IMR-90 (cell line): ENCODE data around the gene NDUFAB1. TPM values are rescaled to one million over a fixed set of nuclear protein-coding genes. Genes with fewer than 3 reads are reported as not detected.

Source experiments
- ATAC-seq: fragments of 200-7000 bp; cut with Tn5 transposase; 2 replicates; pipeline ENCODE4 v1.9.1; 2020; ENCODE audit warnings: low read depth, mild to moderate bottlenecking, moderate library complexity
- BruUV-seq: library from RNA; stranded (reverse); fragments of 400-500 nt; replicated peaks from 2 replicates; lab custom pipeline; 2021; lab: Mats Ljungman, UMichigan
- CTCF ChIA-PET: fragments of 300-600 bp; formaldehyde crosslinking; extraction: SDS; loops from one replicate; lab custom pipeline; 2021; ENCODE audit warnings: antibody characterized with exemption; lab: Yijun Ruan, JAX
- POLR2A ChIA-PET: fragments of 300-600 bp; sonication (Branson Sonifier 250); formaldehyde crosslinking; loops from one replicate; lab custom pipeline; 2022; ENCODE audit warnings: antibody characterized with exemption; ENCODE audit not compliant: unreplicated experiment; lab: Charles Lee
- DNase-seq: peaks from one replicate; pipeline ENCODE4 v3.0.0; 2013
- H2AFZ ChIP-seq: replicated peaks from 2 replicates; pipeline ENCODE3; 2013; ENCODE audit warnings: low read length, mild to moderate bottlenecking; ENCODE audit not compliant: poor library complexity
- H2AK5ac ChIP-seq: 2 replicates; pipeline ENCODE4 v1.6.1; 2013; ENCODE audit warnings: low read depth, low read length, inconsistent platforms
- H2AK9ac ChIP-seq: replicated peaks from 2 replicates; pipeline ENCODE3; 2013; ENCODE audit warnings: mild to moderate bottlenecking, low read depth, low read length, moderate library complexity; ENCODE audit not compliant: poor library complexity
- H2BK120ac ChIP-seq: 2 replicates; pipeline ENCODE4 v1.6.1; 2013; ENCODE audit warnings: low read depth, low read length, inconsistent platforms
- H2BK15ac ChIP-seq: 3 replicates; pipeline ENCODE4 v1.6.1; 2013; ENCODE audit warnings: low read depth, low read length, inconsistent platforms
- H2BK20ac ChIP-seq: 2 replicates; pipeline ENCODE4 v1.6.1; 2013; ENCODE audit warnings: low read depth, mild to moderate bottlenecking, inconsistent platforms, low read length, moderate library complexity
- H2BK5ac ChIP-seq: 2 replicates; pipeline ENCODE4 v1.6.1; 2013; ENCODE audit warnings: mild to moderate bottlenecking, low read depth, low read length, inconsistent platforms; ENCODE audit not compliant: poor library complexity, severe bottlenecking
- H3K14ac ChIP-seq: replicated peaks from 2 replicates; pipeline ENCODE4 v1.6.1; 2013; ENCODE audit warnings: low read depth, low read length, inconsistent platforms
- H3K18ac ChIP-seq: 2 replicates; pipeline ENCODE4 v1.6.1; 2013; ENCODE audit warnings: low read depth, low read length, control low read depth
- H3K23ac ChIP-seq: 2 replicates; pipeline ENCODE4 v1.6.1; 2013; ENCODE audit warnings: low read depth, low read length, inconsistent platforms
- H3K27ac ChIP-seq: 2 replicates; pipeline ENCODE4 v1.5.1; 2013; ENCODE audit warnings: mild to moderate bottlenecking, control low read depth, low read length; ENCODE audit not compliant: insufficient read depth
- H3K27me3 ChIP-seq: 2 replicates; pipeline ENCODE4 v1.6.1; 2013; ENCODE audit warnings: low read length; ENCODE audit not compliant: control insufficient read depth, insufficient read depth
- H3K36me3 ChIP-seq: 2 replicates; pipeline ENCODE4 v1.6.1; 2013; ENCODE audit warnings: low read length, mixed read lengths; ENCODE audit not compliant: control insufficient read depth, insufficient read depth
- H3K4ac ChIP-seq: 2 replicates; pipeline ENCODE4 v1.6.1; 2013; ENCODE audit warnings: low read depth, low read length, inconsistent platforms
- H3K4me1 ChIP-seq: 2 replicates; pipeline ENCODE4 v1.6.1; 2013; ENCODE audit warnings: low read length, mixed read lengths; ENCODE audit not compliant: control insufficient read depth, insufficient read depth
- H3K4me2 ChIP-seq: 2 replicates; pipeline ENCODE4 v1.6.1; 2013; ENCODE audit warnings: low read depth, mild to moderate bottlenecking, control low read depth, low read length, moderate library complexity
- H3K4me3 ChIP-seq: 2 replicates; pipeline ENCODE4 v1.5.1; 2013; ENCODE audit warnings: low read depth, mild to moderate bottlenecking, control low read depth, low read length, moderate library complexity; ENCODE audit not compliant: insufficient read depth
- H3K56ac ChIP-seq: 2 replicates; pipeline ENCODE4 v1.6.1; 2013; ENCODE audit warnings: low read length, inconsistent platforms; ENCODE audit not compliant: insufficient read depth; ENCODE audit errors: extremely low read depth
- H3K79me1 ChIP-seq, 2 experiments: 2 replicates each; pipeline ENCODE4 v1.6.1; 2013; ENCODE audit warnings: low read length in 2 of 2, inconsistent platforms in 1 of 2, low read depth in 1 of 2
- H3K9ac ChIP-seq: 2 replicates; pipeline ENCODE4 v1.6.1; 2013; ENCODE audit warnings: low read depth, low read length, control low read depth
- H3K9me1 ChIP-seq: 2 replicates; pipeline ENCODE4 v1.6.1; 2013; ENCODE audit warnings: low read length, inconsistent platforms; ENCODE audit not compliant: insufficient read depth
- H3K9me3 ChIP-seq: 2 replicates; pipeline ENCODE4 v1.6.1; 2013; ENCODE audit warnings: low read length; ENCODE audit not compliant: control insufficient read depth, insufficient read depth
- H4K20me1 ChIP-seq: 2 replicates; pipeline ENCODE4 v1.6.1; 2013; ENCODE audit warnings: low read length, inconsistent platforms; ENCODE audit not compliant: insufficient read depth
- H4K5ac ChIP-seq: 2 replicates; pipeline ENCODE4 v1.6.1; 2013; ENCODE audit warnings: mild to moderate bottlenecking, low read depth, low read length, control low read depth
- H4K8ac ChIP-seq, 2 experiments: 2 replicates each; pipeline ENCODE4 v1.6.1; 2013; ENCODE audit warnings: low read depth in 2 of 2, low read length in 2 of 2, control low read depth in 1 of 2, inconsistent platforms in 1 of 2
- H4K91ac ChIP-seq: 2 replicates; pipeline ENCODE4 v1.6.1; 2013; ENCODE audit warnings: low read depth, low read length, inconsistent platforms; ENCODE audit not compliant: insufficient read depth
- BHLHE40 ChIP-seq: fragments of 150-350 bp; IDR thresholded peaks from 2 replicates; pipeline ENCODE4 v1.6.1; 2016; ENCODE audit warnings: mild to moderate bottlenecking, low read depth, low read length
- CTCF ChIP-seq: conservative IDR thresholded peaks from 2 replicates; pipeline ENCODE4 v1.5.1; 2012; ENCODE audit warnings: mild to moderate bottlenecking, low read depth, low read length, improper control_type of control experiment
- MAZ ChIP-seq: IDR thresholded peaks from 2 replicates; pipeline ENCODE4 v1.6.1; 2012; ENCODE audit warnings: low read depth, mild to moderate bottlenecking, low read length, improper control_type of control experiment, moderate library complexity, borderline replicate concordance
- MXI1 ChIP-seq: IDR thresholded peaks from 2 replicates; pipeline ENCODE4 v1.6.1; 2012; ENCODE audit warnings: low read depth, mild to moderate bottlenecking, low read length, moderate library complexity, borderline replicate concordance
- NFE2L2 ChIP-seq: fragments of 150-350 bp; IDR thresholded peaks from 2 replicates; pipeline ENCODE4 v1.6.1; 2016; ENCODE audit warnings: low read depth, mild to moderate bottlenecking, low read length
- RAD21 ChIP-seq: IDR thresholded peaks from 2 replicates; pipeline ENCODE4 v1.6.1; 2012; ENCODE audit warnings: low read length, improper control_type of control experiment
- RCOR1 ChIP-seq: IDR thresholded peaks from 2 replicates; pipeline ENCODE4 v1.6.1; 2012; ENCODE audit warnings: mild to moderate bottlenecking, low read length, improper control_type of control experiment; ENCODE audit not compliant: insufficient replicate concordance
- RFX5 ChIP-seq: IDR thresholded peaks from 2 replicates; pipeline ENCODE4 v1.8.0; 2012; ENCODE audit warnings: low read depth, mild to moderate bottlenecking, low read length, moderate library complexity
- SMC3 ChIP-seq: fragments of 150-350 bp; IDR thresholded peaks from 2 replicates; pipeline ENCODE4 v1.6.1; 2016; ENCODE audit warnings: low read depth, mild to moderate bottlenecking, antibody characterized with exemption, low read length, moderate library complexity
- USF2 ChIP-seq: fragments of 150-350 bp; IDR thresholded peaks from 2 replicates; pipeline ENCODE4 v1.6.1; 2017; ENCODE audit warnings: mild to moderate bottlenecking, antibody characterized with exemption, low read length, low read depth
- WGBS, 2 experiments: methylation state at CpG; one replicate each; pipeline versions ENCODE4 v1.1.5 to v1.1.7; 2013; ENCODE audit warnings: missing lambda C conversion rate in 2 of 2; ENCODE audit not compliant: insufficient read length in 1 of 2; ENCODE audit errors: extremely low coverage in 2 of 2; 5-methylcytosine and 5-hydroxymethylcytosine counted together
- dilution Hi-C: fragments of 300-500 bp; cut with HindIII; formaldehyde crosslinking; loops from one replicate; pipeline ENCODE4 v1.14.3; 2018; ENCODE audit warnings: low sequenced_read_pairs; ENCODE audit not compliant: unreplicated experiment
- in situ Hi-C: fragments of 300-500 bp; cut with MboI; formaldehyde crosslinking; loops from 3 replicates; pipeline ENCODE4 v1.14.3; 2019; ENCODE audit warnings: low sequenced_read_pairs, inconsistent platforms, mixed read lengths
- intact Hi-C: fragments of 100-400 bp; cut with micrococcal nuclease; formaldehyde crosslinking; loops from 2 replicates; pipeline ENCODE4 v1.10.0; 2022
- polyA plus RNA-seq, 3 experiments: library from polyadenylated mRNA; depleted of rRNA; stranded (reverse); fragments of >200 nt; gene quantifications; 2 replicates each; pipeline ENCODE4 v1.2.3, GENCODE V29; 2012; ENCODE audit warnings: low replicate concordance in 1 of 3
- total RNA-seq: library from RNA; depleted of rRNA; stranded (reverse); fragments of >200 nt; gene quantifications from 2 replicates; pipeline ENCODE4 v1.2.3, GENCODE V29; 2012

NDUFAB1 gene
- total and polyA plus RNA-seq, 2 of the 4 experiments (the other 2 are of a cell fraction) = 117 to 146 TPM

- TF ChIP-seq MXI1 = no peak
Measured at GRCh38 chr16:23564575-23565363, 31.3 kb downstream of the NDUFAB1 start (continued).

- Histone ChIP-seq H4K5ac (no peak overlapping the region), H3K4me1 (no peaks in the 10 kb centered on the region), H2BK120ac (no peak overlapping the region), H3K27me3 (no peaks in the 10 kb centered on the region), H2AK5ac (no peak overlapping the region), H4K8ac (no peak overlapping the region), H3K9me3 (no peaks in the 10 kb centered on the region), H2BK20ac (no peak overlapping the region), H3K18ac (no peak overlapping the region), H4K91ac (no peak overlapping the region), H3K23ac (no peak overlapping the region), H3K4ac (no peak overlapping the region), H3K9me1 (0 out of 2 replicates have a peak, but pooled peaks cover 3% of the 10 kb centered on the region), H2AFZ (no peak overlapping the region), H3K79me1 (peaks cover 45 to 46% of the 10 kb centered on the region in 2 experiments), H2AK9ac (no peak overlapping the region), H3K9ac (no peak overlapping the region), H4K20me1 (peaks cover 11% of the 10 kb centered on the region; the same call in 1 of the 2 replicates), H3K36me3 (peaks cover 74% of the 10 kb centered on the region), H2BK15ac (no peak overlapping the region), H3K14ac (no peak overlapping the region), H3K27ac (no peak overlapping the region), H3K4me3 (no peak overlapping the region), H3K56ac (no peak overlapping the region), H3K4me2 (no peak overlapping the region), H2BK5ac (no peak overlapping the region)
- ChIA-PET CTCF (no interaction called here), POLR2A (no interaction called here)
- in situ Hi-C loops (no loop called here), dilution Hi-C loops (no loop called here), intact Hi-C loops (no loop called here)
- TF ChIP-seq SMC3 = no peak
- TF ChIP-seq RCOR1 = no peak
- no peak for TF ChIP-seq NFE2L2
- no peak for TF ChIP-seq USF2
- no peak for TF ChIP-seq BHLHE40
- TF ChIP-seq CTCF = no peak
- TF ChIP-seq MAZ = no peak
- TF ChIP-seq MXI1 = no peak
- TF ChIP-seq RAD21 = no peak
- no peak for TF ChIP-seq RFX5
- no peak for DNase-seq
- BruUV-seq = no TSS peak
- no peak for ATAC-seq
- 100% methylated on average over 1 of the region's 6 CpGs; no CpG with 5 or more reads in 1 of the 2 experiments for WGBS, 2 experiments
Measured at GRCh38 chr16:23563186-23563585, 32.9 kb downstream of the NDUFAB1 start.
